Stimulated activated CD4-positive, alpha-beta T cell treated with anti-CD3 and anti-CD28 coated beads, Interleukin-1b, Interleukin-23, amount 100 ng/mL, for 48 hours (primary cell): ENCODE data around the gene MYOCD.

Source experiments
- DNase-seq: peaks from one replicate; pipeline ENCODE4 v3.0.0-alpha.2; 2020

MYOCD gene

GRCh38 chr17:12765548-12765947 lies 99.9 kb downstream of the MYOCD start:
- no peak for DNase-seq

GRCh38 chr17:12768255-12768654 lies 102.6 kb downstream of the MYOCD start:
- no peak for DNase-seq

- DNase-seq = no peak
These were observed 104.3 kb downstream of the MYOCD start for GRCh38 chr17:12769981-12770380.

- DNase-seq = no peak
These were observed 107.5 kb downstream of the MYOCD start for GRCh38 chr17:12773153-12773552.

GRCh38 chr17:12789075-12789480 lies 123.4 kb downstream of the MYOCD start:
- DNase-seq = no peak

- peak; percentile 8 for DNase-seq
These were observed 124.0 kb downstream of the MYOCD start, which contains the start of gene ARHGAP44 for GRCh38 chr17:12789481-12790248. ARHGAP44 (plus strand) TSS chr17:12789498; CDS start chr17:12789839, 341 bp downstream.

- DNase-seq = no peak
These were observed 124.8 kb downstream of the MYOCD start for GRCh38 chr17:12790249-12791106.

GRCh38 chr17:12794919-12795532 lies 129.3 kb downstream of the MYOCD start:
- no peak for DNase-seq

GRCh38 chr17:12800855-12801365 lies 135.2 kb downstream of the MYOCD start:
- no peak for DNase-seq

- no peak for DNase-seq
These were observed 140.9 kb downstream of the MYOCD start for GRCh38 chr17:12806630-12807029.

- DNase-seq = no peak
These were observed 143.0 kb downstream of the MYOCD start for GRCh38 chr17:12808723-12809122.

- DNase-seq = no peak
These were observed 147.2 kb downstream of the MYOCD start for GRCh38 chr17:12812877-12813276.

- no peak for DNase-seq
These were observed 148.0 kb downstream of the MYOCD start for GRCh38 chr17:12813664-12814063.

- DNase-seq = no peak
These were observed 149.0 kb downstream of the MYOCD start for GRCh38 chr17:12814718-12815117.

GRCh38 chr17:12815642-12816141 lies 150.0 kb downstream of the MYOCD start:
- no peak for DNase-seq
